ENCODE data around the gene JAM2. TPM values are rescaled to one million over a fixed set of nuclear protein-coding genes. Genes with fewer than 3 reads are reported as not detected.

Gene JAM2
- total and polyA plus RNA-seq, 10 of the 15 experiments (the other 5 are each of a cell fraction or from before 2014, with no cell fraction given) = 2.1 to 30.4 (median 8.6) TPM

DNA sequence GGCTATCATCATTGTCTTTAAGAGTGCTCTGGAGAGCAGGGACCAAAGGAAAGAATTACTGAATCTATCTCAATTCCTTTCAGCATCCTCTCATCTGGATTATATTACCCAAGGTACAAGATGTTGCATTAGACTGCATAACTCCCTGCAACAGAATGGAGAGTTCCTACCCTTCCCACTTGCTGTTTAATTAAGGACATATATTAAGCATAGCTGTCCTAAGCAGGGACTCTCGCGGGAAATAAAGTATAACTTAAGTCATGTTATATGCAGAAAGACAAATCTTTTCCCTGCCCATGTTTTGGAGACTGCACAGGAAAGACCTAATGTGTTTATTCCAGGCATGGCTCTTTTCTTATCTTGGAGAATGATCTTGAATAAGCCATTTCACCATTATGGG is 6.8 kb upstream of the JAM2 start:
- no peak for ATAC-seq
- TF ChIP-seq, protein P1, sequence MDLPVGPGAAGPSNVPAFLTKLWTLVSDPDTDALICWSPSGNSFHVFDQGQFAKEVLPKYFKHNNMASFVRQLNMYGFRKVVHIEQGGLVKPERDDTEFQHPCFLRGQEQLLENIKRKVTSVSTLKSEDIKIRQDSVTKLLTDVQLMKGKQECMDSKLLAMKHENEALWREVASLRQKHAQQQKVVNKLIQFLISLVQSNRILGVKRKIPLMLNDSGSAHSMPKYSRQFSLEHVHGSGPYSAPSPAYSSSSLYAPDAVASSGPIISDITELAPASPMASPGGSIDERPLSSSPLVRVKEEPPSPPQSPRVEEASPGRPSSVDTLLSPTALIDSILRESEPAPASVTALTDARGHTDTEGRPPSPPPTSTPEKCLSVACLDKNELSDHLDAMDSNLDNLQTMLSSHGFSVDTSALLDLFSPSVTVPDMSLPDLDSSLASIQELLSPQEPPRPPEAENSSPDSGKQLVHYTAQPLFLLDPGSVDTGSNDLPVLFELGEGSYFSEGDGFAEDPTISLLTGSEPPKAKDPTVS (IDR thresholded peaks at IDR 0.05; ENCODE audit: low read depth, low read length) = no peak
- TF ChIP-seq CREB1 (IDR thresholded peaks at IDR 0.05; ENCODE audit: low read depth) (no peak), SREBF1 (IDR thresholded peaks at IDR 0.05; ENCODE audit: low read length) (no peak), NFXL1 (IDR thresholded peaks at IDR 0.05; ENCODE audit: borderline replicate concordance) (no peak), STAT1 (conservative IDR thresholded peaks at IDR 0.05) (no peak), SREBF2 (IDR thresholded peaks at IDR 0.05; ENCODE audit: low read length) (no peak)
- TF ChIP-seq, protein P2, sequence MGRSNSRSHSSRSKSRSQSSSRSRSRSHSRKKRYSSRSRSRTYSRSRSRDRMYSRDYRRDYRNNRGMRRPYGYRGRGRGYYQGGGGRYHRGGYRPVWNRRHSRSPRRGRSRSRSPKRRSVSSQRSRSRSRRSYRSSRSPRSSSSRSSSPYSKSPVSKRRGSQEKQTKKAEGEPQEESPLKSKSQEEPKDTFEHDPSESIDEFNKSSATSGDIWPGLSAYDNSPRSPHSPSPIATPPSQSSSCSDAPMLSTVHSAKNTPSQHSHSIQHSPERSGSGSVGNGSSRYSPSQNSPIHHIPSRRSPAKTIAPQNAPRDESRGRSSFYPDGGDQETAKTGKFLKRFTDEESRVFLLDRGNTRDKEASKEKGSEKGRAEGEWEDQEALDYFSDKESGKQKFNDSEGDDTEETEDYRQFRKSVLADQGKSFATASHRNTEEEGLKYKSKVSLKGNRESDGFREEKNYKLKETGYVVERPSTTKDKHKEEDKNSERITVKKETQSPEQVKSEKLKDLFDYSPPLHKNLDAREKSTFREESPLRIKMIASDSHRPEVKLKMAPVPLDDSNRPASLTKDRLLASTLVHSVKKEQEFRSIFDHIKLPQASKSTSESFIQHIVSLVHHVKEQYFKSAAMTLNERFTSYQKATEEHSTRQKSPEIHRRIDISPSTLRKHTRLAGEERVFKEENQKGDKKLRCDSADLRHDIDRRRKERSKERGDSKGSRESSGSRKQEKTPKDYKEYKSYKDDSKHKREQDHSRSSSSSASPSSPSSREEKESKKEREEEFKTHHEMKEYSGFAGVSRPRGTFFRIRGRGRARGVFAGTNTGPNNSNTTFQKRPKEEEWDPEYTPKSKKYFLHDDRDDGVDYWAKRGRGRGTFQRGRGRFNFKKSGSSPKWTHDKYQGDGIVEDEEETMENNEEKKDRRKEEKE (IDR thresholded peaks at IDR 0.05) = no peak
- Histone ChIP-seq H4K20me1 (ENCODE audit: control insufficient read depth, insufficient read depth) (no peaks in the 10 kb centered on the region), H3K4me1 (ENCODE audit: control insufficient read depth, insufficient read depth, low read length) (peaks cover 6% of the 10 kb centered on the region; the same call in 1 of the 2 replicates), H3K4me2 (ENCODE audit: control insufficient read depth, insufficient read depth) (no peak overlapping the region), H3K27me3 (replicated peaks in 1 of 2; ENCODE audit: control insufficient read depth in 2 of 2, insufficient read depth in 2 of 2, low read length in 1 of 2) (no peaks in the 10 kb centered on the region; a peak in 1 of 4 replicates), H3K9me3 (replicated peaks; ENCODE audit: control insufficient read depth, insufficient read depth, low read length) (no peaks in the 10 kb centered on the region; the same call in 2 of the 3 replicates), H3K27ac (ENCODE audit: control insufficient read depth, insufficient read depth) (no peak overlapping the region), H3K79me2 (ENCODE audit: control insufficient read depth, insufficient read depth, low read length) (no peaks in the 10 kb centered on the region), H2AFZ (ENCODE audit: control insufficient read depth, low read depth, low read length) (no peak overlapping the region), H3K36me3 (ENCODE audit: control insufficient read depth in 2 of 2, insufficient read depth in 2 of 2, low read length in 1 of 2) (no peaks in the 10 kb centered on the region), H3K9ac (ENCODE audit: control insufficient read depth, insufficient read depth, low read length) (no peak overlapping the region), H3K4me3 (no peak overlapping the region)
- WGBS (ENCODE audit: insufficient coverage, insufficient replicate concordance, low lambda C conversion rate, missing lambda C conversion rate) = 100% methylated on average over 2 of the region's 2 CpGs
- in situ Hi-C loops (cut with MboI) (no loop called here), intact Hi-C loops (cut with micrococcal nuclease; ENCODE audit: unreplicated experiment) (no loop called here)
- ChIA-PET RAD21 (ENCODE audit: unreplicated experiment) (no interaction called here), CTCF (interaction anchor here (0.8 kb wide), 1 partner anchor 10 kb away, joined by 3 read pairs; no protein-coding TSS in a partner anchor), SMC1A (ENCODE audit: uncharacterized antibody, unreplicated experiment) (no interaction called here), POLR2A (no interaction called here)
- no peak for DNase-seq (ENCODE audit: low read depth, low spot score)
- no peak for FAIRE-seq
- no TSS peak for BruUV-seq (replicated peaks)
